Tibial nerve (tissue), 4 donors: Measurements from ENCODE around the gene AHRR.

ENCODE experiments used
- CTCF ChIP-seq, 5 experiments: fragments of 200-600 bp in 3 of 5; fragments of 450-650 bp in 2 of 5; sonication (generic) in 3 of 5; IDR thresholded peaks; one replicate each; pipeline ENCODE4 v1.5.1; 2016 to 2019; ENCODE audit warnings: antibody characterized with exemption in 5 of 5, mild to moderate bottlenecking in 3 of 5, moderate library complexity in 2 of 5
- EP300 ChIP-seq, 2 donors: sonication (generic); formaldehyde crosslinking; IDR thresholded peaks; one replicate each; pipeline ENCODE4 v1.6.1; 2017; ENCODE audit warnings: antibody characterized with exemption in 2 of 2, mild to moderate bottlenecking in 1 of 2
- POLR2A ChIP-seq, 2 donors: fragments of 450-650 bp; IDR thresholded peaks; one replicate each; pipeline ENCODE4 v1.6.1; 2017; ENCODE audit warnings: antibody characterized with exemption in 2 of 2, mild to moderate bottlenecking in 2 of 2, moderate library complexity in 2 of 2

- no peak for TF ChIP-seq CTCF (IDR thresholded peaks at IDR 0.05)
- TF ChIP-seq POLR2A (IDR thresholded peaks at IDR 0.05): no peak
- no peak for TF ChIP-seq EP300 (IDR thresholded peaks at IDR 0.05)
These were observed 84.5 kb downstream of the AHRR start for GRCh38 chr5:406041-406440.
